Stimulated activated CD4-positive, alpha-beta T cell treated with anti-CD3 and anti-CD28 coated beads, Interleukin-4, amount 100 ng/mL, for 48 hours (primary cell): ENCODE data around the gene ZNF609.
A peak's percentile ranks its signal among the peaks of the same experiment; 100 is the strongest.
"Not testable (repeated sequence)": the region's sequence is repeated elsewhere in the genome, so short reads cannot be mapped to it uniquely, and the experiment has no call there.

Experiments
- DNase-seq, 2 donors: peaks; one replicate each; pipeline ENCODE4 v3.0.0-alpha.2; 2020; ENCODE audit warnings: low read depth in 2 of 2

The ZNF609 gene

DNA sequence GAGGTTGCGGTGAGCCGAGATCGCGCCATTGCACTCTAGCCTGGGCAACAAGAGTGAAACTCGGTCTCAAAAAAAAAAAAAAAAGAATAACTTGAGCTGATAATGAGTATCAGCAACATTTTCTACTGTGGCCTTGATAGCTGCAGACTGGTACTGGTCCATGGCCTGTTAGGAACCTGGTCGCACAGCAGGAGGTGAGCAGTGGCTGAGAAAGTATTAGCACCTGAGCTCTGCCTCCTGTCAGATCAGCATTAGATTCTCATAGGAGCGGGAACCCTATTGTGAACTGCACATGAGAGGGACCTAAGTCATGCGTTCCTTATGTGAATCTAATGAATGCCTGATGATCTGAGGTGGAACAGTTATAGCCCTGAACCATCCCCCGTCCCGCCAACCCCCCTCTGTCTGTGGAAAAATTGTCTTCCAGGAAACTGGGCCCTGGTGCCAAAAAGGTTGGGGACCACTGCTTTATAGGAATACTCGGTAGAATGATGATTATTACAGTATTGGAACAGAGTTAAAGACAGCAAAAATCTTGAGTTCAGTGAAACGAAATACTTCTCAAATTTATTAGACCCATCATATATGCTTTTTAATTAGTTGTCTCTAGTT, 126.0 kb downstream of the ZNF609 start:
- no peak for DNase-seq

- DNase-seq, result no peak
Measured at GRCh38 chr15:64586984-64587383, 126.6 kb downstream of the ZNF609 start.

GRCh38 chr15:64589435-64590084, 129.2 kb downstream of the ZNF609 start:
- no peak for DNase-seq

GRCh38 chr15:64592845-64593244, 132.5 kb downstream of the ZNF609 start:
- DNase-seq, result not testable (repeated sequence)

GRCh38 chr15:64596701-64597476, 136.5 kb downstream of the ZNF609 start:
- no peak for DNase-seq

- no peak for DNase-seq
Measured at GRCh38 chr15:64597477-64597822, 137.1 kb downstream of the ZNF609 start.

GRCh38 chr15:64599226-64599625, 138.8 kb downstream of the ZNF609 start:
- no peak for DNase-seq

- DNase-seq, result no peak
Measured at GRCh38 chr15:64599716-64600115, 139.3 kb downstream of the ZNF609 start.

- DNase-seq, result no peak
Measured at GRCh38 chr15:64600794-64601193, 140.4 kb downstream of the ZNF609 start.

DNA sequence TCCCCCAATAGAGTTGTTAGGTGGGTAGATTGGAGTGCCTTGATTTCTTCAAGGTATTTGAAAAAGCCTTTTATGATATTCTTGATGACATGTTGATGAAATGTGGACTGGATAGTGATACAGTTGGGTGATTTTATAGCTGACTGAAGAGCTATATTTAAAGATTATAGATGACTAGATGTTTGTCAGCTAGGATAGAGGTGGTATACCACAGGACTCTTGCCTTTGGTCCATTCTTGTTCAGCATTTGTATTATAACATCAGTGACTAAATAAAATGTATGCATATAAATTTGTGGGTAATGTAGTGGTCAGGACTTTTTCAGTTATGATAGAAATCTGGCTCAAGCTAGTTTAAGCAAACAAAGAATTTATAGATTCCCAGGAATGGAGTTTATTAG, 143.9 kb downstream of the ZNF609 start:
- no peak for DNase-seq

DNA sequence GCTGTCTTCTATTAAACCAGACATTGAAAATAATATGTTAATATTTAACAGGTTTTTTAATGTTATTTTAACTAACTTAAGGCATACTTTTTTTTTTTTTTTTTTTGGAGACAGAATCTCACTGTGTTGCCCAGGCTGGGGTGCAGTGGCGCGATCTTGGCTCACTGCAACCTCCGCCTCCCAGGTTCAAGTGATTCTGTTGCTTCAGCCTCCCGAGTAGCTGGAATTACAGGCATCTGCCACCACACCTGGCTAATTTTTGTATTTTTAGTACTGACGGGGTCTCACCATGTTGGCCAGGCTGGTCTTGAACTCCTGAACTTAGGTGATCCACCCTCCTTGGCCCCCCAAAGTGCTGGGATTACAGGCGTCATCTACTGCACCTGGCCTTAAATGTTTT, 147.0 kb downstream of the ZNF609 start:
- not testable (repeated sequence) for DNase-seq

GRCh38 chr15:64610257-64610919, 150.0 kb downstream of the ZNF609 start:
- DNase-seq, result no peak

- DNase-seq, result no peak
Measured at GRCh38 chr15:64611085-64611725, 150.8 kb downstream of the ZNF609 start.

DNA sequence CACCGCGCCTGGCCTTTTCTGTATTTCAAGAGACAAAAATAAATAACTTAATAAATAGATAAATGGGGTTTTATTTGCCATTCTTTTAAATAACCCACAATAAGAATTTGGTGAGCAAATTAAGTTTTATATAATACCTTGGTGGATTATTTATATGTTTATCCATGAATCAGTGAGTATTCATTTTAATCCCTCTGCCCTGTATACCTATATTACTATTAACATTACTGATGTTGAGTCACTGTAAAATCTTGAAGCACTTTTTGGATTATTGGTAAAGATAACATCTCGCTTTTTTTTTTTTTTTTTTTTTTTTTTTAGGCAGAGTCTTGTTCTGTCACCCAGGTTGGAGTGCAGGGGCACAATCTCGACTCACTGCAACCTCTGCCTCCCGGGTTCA, 154.1 kb downstream of the ZNF609 start:
- no peak for DNase-seq

DNA sequence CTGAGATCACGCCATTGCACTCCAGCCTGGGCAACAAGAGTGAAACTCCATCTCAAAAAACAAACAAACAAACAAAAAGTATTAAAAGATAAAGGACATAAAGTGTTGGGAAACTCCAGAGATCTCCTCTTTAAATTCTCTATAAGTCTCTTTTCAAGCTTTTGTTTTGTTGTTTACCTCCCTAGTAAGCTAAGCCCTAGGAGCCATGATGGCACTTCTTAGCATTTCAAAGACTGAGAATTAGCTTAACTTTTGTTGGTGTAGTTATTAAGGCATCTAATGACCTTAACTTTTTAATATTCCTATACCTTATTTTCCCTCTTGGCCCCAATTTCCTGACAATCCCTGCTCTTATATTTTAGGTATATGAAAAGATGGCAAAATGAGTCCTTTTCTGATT, 157.3 kb downstream of the ZNF609 start:
- DNase-seq, result no peak

DNA sequence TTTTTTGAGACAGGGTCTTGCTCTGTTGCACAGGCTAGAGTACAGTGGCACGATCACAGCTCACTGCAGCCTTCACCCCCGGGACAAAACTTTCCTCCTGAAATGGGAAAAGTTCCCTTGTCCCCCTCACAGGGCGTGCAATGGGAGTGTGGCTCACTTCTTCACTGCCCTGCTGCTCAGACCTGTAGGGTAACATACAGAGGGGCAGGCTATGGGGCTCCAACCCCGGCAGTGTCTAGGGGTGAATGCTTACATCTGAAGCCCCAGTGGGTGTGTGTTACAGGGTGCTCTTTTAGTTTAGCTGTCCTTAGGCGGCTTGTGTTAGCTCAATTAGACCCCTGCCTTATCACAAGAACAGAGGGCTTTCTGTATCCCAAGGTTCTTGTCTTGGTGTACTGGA, 157.8 kb downstream of the ZNF609 start:
- DNase-seq, result no peak

DNA sequence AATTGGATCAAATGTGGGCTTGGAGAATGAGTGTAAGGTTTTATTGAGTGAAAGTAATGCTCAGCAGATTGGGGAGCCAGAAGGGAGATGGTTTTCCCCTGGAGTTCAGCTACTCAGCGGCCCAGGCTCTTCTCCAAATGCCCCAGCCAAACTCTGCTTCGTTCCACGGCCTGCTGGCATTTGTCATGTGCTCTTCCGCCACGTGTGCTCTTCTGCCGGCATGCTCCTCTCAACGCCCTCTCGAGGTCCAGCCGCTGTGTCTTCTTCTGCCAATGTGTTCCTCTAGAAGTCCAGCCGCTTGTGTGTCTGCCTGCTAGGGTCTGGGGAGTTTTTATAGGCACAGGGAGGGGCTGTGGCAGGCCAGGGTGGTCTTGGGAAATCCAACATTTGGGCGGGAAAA, 158.2 kb downstream of the ZNF609 start:
- DNase-seq, result no peak

- DNase-seq, result no peak
Measured at GRCh38 chr15:64619880-64620839, 159.8 kb downstream of the ZNF609 start.

GRCh38 chr15:64621056-64621455, 160.7 kb downstream of the ZNF609 start:
- DNase-seq, result no peak

GRCh38 chr15:64622410-64623260, 162.3 kb downstream of the ZNF609 start:
- DNase-seq, result peak; percentile 8 to 9
